Calu3 (cell line): ENCODE results near the gene CCDC6. TPM values are rescaled to one million over a fixed set of nuclear protein-coding genes. Genes with fewer than 3 reads are reported as not detected.

Source experiments
- BruUV-seq: library from RNA; stranded (reverse); fragments of 400-500 nt; replicated peaks from 2 replicates; lab custom pipeline; 2021; lab: Mats Ljungman, UMichigan
- CTCF ChIA-PET: fragments of 300-600 bp; sonication (Branson Sonifier 250); formaldehyde crosslinking; loops from one replicate; lab custom pipeline; 2022; ENCODE audit warnings: antibody characterized with exemption; lab: Charles Lee
- DNase-seq: peaks from one replicate; pipeline ENCODE4 v3.0.0; 2022
- H3K27ac Mint-ChIP-seq: one replicate; pipeline ENCODE4 v1.8.0; 2022; ENCODE audit warnings: mixed read lengths; ENCODE audit not compliant: unreplicated experiment
- H3K27me3 Mint-ChIP-seq: one replicate; pipeline ENCODE4 v1.8.0; 2022; ENCODE audit warnings: mixed read lengths; ENCODE audit not compliant: unreplicated experiment
- H3K36me3 Mint-ChIP-seq: one replicate; pipeline ENCODE4 v1.8.0; 2022; ENCODE audit warnings: mild to moderate bottlenecking, moderate library complexity, mixed read lengths; ENCODE audit not compliant: insufficient read depth, unreplicated experiment
- H3K4me1 Mint-ChIP-seq: one replicate; pipeline ENCODE4 v1.8.0; 2022; ENCODE audit warnings: mild to moderate bottlenecking, low read depth, mixed read lengths; ENCODE audit not compliant: unreplicated experiment
- H3K4me3 Mint-ChIP-seq: one replicate; pipeline ENCODE4 v1.8.0; 2022; ENCODE audit warnings: mild to moderate bottlenecking, low read depth, moderate library complexity, mixed read lengths; ENCODE audit not compliant: unreplicated experiment
- H3K9me3 Mint-ChIP-seq: one replicate; pipeline ENCODE4 v1.8.0; 2022; ENCODE audit warnings: low read depth, mixed read lengths; ENCODE audit not compliant: unreplicated experiment
- intact Hi-C: fragments of 100-400 bp; cut with micrococcal nuclease; formaldehyde crosslinking; loops from one replicate; pipeline ENCODE4 v1.10.0; 2022; ENCODE audit not compliant: unreplicated experiment
- total RNA-seq: library from RNA; stranded (reverse); gene quantifications from 2 replicates; pipeline ENCODE4 v1.2.3, GENCODE V29; 2022
- TF ChIP-seq, protein P1 (sequence below): fragments of 200-600 bp; IDR thresholded peaks from one replicate; pipeline ENCODE4 v1.8.0; 2022; ENCODE audit warnings: antibody characterized with exemption; ENCODE audit not compliant: unreplicated experiment

Gene CCDC6
- total RNA-seq, 1 experiment from 2014 or later, result 115 TPM

DNA sequence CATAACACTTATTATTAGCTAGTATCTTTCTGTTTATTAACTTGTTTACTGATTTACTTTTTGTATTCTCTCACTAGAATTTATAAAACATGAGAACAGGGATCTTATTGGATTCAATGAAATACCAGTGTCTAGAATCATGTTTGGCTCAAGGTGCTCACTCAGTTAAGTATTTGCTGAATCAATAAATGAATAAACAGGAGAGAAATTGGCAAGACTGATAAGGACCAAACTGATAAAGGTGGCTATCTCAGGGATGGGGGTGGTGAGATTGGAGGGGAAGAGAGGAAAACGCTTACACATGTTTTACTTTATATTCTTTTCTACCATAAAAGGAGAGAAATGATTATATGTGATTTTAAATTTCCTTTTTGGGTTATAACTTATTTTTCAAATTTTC is 43.3 kb upstream of the CCDC6 start:
- TF ChIP-seq, protein P1, sequence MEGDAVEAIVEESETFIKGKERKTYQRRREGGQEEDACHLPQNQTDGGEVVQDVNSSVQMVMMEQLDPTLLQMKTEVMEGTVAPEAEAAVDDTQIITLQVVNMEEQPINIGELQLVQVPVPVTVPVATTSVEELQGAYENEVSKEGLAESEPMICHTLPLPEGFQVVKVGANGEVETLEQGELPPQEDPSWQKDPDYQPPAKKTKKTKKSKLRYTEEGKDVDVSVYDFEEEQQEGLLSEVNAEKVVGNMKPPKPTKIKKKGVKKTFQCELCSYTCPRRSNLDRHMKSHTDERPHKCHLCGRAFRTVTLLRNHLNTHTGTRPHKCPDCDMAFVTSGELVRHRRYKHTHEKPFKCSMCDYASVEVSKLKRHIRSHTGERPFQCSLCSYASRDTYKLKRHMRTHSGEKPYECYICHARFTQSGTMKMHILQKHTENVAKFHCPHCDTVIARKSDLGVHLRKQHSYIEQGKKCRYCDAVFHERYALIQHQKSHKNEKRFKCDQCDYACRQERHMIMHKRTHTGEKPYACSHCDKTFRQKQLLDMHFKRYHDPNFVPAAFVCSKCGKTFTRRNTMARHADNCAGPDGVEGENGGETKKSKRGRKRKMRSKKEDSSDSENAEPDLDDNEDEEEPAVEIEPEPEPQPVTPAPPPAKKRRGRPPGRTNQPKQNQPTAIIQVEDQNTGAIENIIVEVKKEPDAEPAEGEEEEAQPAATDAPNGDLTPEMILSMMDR, result no peak

DNA sequence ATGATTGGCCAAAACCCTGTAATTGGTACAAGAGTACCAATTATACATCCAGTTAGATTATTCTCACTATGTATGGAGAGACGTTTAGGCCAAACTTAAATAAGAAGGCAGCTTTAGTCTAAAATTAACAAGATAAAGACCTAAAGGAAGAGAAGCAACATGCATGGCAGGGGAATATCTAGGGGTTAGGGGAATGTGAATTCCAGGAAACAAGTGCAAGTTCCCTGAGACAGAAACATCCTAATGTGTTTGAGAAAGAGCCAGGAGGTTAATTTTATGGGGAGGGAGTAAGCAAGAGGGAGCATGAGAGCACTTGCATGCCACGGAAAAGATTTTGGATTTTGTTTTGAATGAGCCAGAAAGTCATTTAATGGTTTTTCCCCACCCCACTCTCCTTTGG is 39.6 kb upstream of the CCDC6 start:
- DNase-seq, result no peak
- intact Hi-C loops, result no loop called here
- no peaks in the 10 kb centered on the region for H3K27me3 Mint-ChIP-seq
- TF ChIP-seq, protein P1, result no peak
- H3K9me3 Mint-ChIP-seq, result no peaks in the 10 kb centered on the region
- H3K4me3 Mint-ChIP-seq, result no peak overlapping the region
- H3K36me3 Mint-ChIP-seq, result no peaks in the 10 kb centered on the region
- BruUV-seq, result no TSS peak
- no peak overlapping the region for H3K27ac Mint-ChIP-seq
- H3K4me1 Mint-ChIP-seq, result peaks cover 28% of the 10 kb centered on the region
- CTCF ChIA-PET, result no interaction called here

More for the DNA sequence above, 43.3 kb upstream of the CCDC6 start:
- intact Hi-C loops, result no loop called here
- CTCF ChIA-PET, result interaction anchor here (1.0 kb wide), 1 partner anchor 42 kb away, joined by 3 read pairs; no protein-coding TSS in a partner anchor
- Mint-ChIP-seq H3K9me3 (no peaks in the 10 kb centered on the region), H3K27ac (no peak overlapping the region), H3K4me3 (no peak overlapping the region), H3K27me3 (no peaks in the 10 kb centered on the region), H3K4me1 (peaks cover 29% of the 10 kb centered on the region), H3K36me3 (no peaks in the 10 kb centered on the region)
- no TSS peak for BruUV-seq
- no peak for DNase-seq

DNA sequence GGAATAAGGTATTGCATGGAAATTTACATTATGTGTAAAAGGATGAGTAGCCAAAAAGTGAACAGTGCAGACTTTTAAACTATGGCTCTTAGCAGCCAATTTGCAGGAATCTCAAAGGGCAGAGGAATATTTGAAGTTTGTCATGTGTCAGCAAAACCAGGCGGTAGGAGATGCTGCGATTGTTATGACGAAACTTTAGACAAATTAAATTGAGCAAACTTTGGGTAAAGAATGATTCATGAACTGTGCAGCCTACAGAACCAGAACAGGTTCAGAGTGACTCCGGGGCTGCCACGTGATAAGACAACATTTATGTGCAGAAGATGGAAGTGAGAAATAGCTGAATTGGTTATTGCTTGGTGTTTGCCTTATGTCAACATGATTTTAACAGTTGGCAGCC is 39.2 kb upstream of the CCDC6 start:
- no peak for DNase-seq
- Mint-ChIP-seq H3K27ac (no peak overlapping the region), H3K9me3 (no peaks in the 10 kb centered on the region), H3K4me1 (peaks cover 28% of the 10 kb centered on the region), H3K36me3 (no peaks in the 10 kb centered on the region), H3K4me3 (no peak overlapping the region), H3K27me3 (no peaks in the 10 kb centered on the region)
- no TSS peak for BruUV-seq
- CTCF ChIA-PET, result no interaction called here
- intact Hi-C loops, result no loop called here
- TF ChIP-seq, protein P1, result no peak

DNA sequence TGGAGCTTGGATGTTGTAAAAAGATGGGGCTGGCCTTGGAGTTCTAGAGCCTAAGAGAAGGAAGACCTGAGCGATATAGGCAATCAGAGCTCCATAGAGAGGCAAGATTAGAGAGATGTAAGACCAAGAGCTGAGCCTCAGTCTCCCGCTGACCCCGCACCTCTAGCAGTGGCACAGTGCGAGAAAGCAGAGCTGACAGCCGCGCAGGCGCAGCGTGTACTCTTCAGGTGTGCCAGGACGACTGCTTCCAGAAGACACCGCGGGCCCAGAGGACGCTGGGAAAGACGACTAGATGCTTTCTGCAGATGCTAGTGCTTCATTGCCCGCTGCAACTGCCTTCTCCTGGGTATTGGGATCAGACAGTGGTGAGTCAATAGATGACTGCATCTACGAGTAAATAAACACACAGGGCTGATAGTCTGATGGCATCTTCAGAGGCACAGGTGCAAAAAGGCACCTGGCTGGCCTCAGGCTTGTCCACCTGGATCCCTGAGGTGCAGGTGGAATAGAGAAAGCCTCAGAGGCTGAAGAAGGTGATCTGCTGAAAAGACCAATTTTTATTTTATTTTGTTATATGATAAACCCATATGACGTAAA is 38.1 kb upstream of the CCDC6 start:
- no peaks in the 10 kb centered on the region for H3K36me3 Mint-ChIP-seq
- H3K4me1 Mint-ChIP-seq, result peaks cover 21% of the 10 kb centered on the region
- no peak overlapping the region for H3K4me3 Mint-ChIP-seq
- no peaks in the 10 kb centered on the region for H3K9me3 Mint-ChIP-seq
- CTCF ChIA-PET, result no interaction called here
- no peaks in the 10 kb centered on the region for H3K27me3 Mint-ChIP-seq
- TF ChIP-seq, protein P1, result no peak
- no peak for DNase-seq
- intact Hi-C loops, result no loop called here
- no TSS peak for BruUV-seq
- no peak overlapping the region for H3K27ac Mint-ChIP-seq
